GM18499 (cell line): ENCODE measurements around the gene USP47.

Experiments used
- ATAC-seq: cut with Tn5 transposase; IDR thresholded peaks from one replicate; pipeline ENCODE4 v1.9.1; 2021; ENCODE audit warnings: moderate number of reproducible peaks; ENCODE audit not compliant: insufficient read depth, unreplicated experiment

The USP47 gene

DNA sequence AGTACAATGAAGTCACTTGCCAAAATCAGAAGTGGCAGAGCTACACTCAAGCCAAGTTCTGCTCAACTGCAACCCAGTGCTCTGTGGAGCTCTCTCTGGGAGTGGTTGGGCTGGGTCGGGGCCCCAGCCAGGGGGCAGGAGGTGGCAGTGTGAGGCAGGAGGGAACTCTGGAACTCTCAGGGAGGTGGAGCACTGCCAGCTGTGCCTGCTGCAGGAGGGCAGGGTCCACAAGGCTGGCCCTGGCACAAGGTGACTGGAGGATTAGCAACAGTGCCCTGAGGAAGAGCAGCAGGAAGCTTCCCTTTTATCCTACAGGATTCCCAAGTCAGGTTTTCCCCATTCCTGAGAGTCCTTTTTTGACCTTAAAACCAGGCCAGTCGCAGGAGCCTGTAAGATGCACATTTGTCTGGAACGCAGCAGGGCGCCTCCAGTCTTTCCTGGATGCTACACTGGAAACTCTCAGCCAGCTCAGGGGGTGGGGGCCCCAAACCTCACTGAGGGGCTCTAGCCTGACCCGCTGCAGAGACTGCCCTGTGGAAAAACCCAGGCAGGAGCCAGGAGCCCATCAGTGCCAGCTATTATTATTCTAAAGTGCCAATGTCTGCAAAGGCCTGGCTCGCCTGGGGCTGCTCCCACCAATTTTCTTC, 134.8 kb downstream of the USP47 start:
- no peak for ATAC-seq

DNA sequence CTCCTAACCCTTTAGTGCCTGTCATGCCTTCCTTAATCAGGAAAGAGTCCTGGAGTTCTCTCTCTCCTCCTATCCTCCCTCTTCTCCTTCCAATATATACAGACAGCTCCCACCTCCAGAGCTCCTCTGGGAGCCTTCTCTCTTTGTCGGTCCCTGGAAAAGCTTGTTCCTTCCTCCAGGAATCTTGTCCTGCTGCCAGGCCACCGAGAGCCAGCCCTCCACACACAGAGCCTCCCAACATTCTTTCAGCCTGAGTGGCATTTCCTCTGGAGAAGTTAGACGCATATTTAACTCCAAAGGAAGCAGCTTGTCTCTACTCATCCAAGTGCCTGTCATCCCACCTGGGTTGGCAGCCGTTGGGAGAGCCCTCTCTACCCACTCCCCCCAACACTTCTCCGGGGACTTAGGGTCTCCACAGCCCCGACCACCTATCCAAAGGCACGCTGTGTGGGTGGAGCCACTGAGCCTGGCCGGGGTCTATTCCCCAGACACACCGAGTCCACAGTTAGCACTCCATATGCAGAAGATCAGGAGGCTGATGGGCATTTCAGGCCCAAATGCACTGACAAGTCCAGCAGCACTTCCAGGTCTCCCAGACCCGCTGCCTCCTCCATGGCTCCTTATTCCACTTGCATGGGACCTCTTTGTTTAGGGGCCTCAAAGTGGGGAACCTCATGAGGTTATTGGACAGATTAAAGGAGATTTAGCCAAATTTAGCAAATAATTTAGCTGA, 135.6 kb downstream of the USP47 start:
- no peak for ATAC-seq

DNA sequence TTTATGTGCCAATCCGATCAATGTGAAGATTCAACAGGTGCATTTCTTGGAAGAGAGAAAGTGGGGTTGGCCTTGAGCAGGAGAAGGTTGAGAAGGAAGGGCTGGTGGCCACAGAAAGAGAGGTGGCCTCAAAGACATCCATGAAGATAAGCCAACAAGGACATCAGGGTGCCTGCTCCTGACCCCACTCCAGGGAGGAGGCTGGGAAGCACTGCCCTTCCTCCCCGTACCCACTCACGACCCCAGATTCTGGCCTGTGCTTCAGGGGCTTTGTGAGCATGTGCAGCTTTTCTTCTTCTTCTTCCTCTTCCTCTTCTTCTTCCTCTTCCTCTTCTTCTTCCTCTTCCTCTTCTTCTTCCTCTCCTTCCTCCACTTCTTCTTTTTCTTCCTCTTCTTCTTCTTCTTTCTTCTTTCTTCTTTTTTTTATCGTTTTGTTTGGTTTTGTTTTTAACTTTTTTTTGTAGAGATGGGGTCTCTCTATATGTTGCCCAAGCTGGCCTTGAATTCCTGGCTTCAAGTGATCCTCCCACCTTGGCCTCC, 136.4 kb downstream of the USP47 start:
- ATAC-seq = no peak

DNA sequence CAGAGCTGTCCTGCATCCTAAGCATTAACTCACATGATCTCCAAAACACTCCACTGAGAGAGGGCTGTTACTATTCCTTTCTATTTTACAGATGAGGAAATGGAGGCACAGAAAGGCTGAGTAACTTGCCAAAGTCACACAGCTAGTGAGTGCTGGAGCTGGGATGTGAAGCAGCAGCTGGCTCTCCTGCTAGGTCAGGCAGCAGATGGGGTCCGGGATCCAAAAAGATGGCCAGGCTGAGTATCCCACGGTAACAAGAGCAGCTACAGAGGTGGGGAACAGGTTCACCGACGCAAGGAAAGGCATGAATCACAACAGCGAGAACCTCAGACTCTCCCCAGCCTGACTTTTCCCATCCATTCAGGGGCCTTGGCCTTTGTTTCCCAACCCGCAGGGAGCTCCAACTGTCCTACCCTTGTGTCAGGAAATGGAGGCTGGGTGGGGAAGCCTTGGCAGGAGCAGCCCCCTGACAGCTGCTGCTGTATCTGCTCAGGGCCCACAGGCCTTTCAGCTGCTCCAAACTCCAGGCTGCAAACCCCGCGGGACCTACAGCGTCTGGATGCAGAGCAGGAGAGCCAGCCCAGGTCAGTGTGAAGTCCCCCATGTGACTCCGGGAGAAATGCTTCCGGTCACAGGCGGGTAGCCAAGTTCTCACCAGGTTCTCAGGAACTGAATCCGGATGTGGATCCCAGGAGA, 137.2 kb downstream of the USP47 start:
- ATAC-seq = no peak

DNA sequence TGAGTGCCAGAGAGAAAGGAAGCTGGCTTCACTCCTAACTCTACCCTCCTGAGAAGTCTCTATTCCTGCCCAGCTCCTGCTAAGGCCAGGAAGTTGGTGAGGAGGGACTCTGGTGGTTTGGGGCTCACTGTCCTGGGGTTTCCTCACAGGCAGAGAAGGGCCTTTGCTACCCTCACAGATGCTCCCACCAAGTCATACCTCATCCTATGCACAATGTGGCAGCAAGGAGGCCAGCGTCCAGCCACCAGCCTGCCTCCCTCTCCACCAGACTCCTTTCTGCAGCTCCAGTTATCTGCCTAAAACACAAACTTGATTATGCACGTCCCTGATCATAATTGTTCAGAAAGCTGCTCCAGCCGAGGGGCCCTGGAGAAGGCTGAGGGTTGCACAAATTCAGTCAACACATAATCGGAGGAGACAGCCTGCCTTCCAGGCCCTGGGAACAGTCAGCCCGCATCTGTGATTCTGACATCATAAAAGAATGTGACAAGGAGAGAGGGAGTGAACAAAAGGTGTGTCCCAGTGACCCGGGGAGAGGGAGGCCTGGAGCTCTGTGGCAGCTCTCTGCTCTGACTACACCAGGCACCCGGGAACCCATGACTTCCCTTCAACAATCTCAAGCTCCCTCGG, 137.8 kb downstream of the USP47 start:
- ATAC-seq = no peak

DNA sequence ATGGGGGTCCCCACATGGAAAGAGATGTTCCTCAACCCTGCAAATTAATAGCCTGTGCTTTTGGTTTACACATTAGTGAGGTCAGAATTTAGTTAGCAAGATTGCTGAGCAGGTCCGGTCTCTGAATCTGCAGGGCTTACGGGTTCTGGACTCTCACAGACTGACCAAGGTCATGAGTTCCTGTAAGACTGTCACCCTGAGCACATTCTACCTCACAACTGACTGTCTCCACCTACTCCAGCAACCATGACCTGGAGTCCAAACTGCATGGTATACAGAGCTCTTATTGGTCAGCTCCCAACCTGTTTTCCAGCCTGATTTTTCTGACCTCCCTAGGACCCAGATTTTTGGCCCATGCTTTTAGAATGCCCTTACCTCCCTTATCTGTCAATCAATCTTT, 138.4 kb downstream of the USP47 start:
- no peak for ATAC-seq

DNA sequence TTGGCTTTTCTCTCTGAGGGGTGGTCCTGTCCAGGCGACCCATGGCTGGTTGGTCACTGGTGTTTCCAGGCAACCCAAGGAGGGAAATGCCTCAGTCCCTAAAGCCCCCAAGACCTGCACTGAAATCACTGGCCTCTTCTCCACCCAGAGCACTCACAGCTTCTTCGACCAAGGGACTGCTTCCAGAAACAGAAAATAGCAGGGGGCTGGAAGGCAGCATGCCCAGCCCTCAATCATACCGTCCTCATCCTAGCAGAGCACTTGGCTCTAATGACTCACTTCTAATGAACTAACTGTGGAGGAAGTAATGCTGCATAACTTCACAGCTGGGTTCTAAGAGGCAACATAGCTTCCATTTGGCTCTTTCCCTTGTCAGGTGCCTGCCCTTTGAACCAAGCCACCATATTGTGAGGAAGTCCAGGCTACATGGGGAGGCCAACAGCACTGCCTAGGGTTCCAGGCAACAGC, 139.1 kb downstream of the USP47 start:
- no peak for ATAC-seq

DNA sequence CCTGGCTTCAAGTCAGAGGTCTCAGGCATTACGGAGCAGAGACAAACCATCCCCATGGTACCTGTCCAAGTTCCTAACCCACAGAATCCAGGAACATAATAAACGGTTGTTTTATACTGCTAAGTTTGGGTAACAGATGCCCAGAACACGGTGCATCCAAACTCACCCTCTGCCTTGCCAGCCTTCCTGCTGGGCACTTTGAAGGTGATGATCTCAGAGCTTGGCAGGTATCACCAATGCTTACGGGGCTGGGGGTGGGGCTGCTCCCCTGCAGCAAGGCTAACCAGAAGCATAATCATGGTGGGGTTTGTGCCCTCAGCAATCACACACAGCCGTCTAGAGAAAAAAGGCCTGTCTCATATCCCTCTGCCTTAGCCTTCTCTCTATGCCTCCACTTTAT, 139.6 kb downstream of the USP47 start:
- no peak for ATAC-seq

DNA sequence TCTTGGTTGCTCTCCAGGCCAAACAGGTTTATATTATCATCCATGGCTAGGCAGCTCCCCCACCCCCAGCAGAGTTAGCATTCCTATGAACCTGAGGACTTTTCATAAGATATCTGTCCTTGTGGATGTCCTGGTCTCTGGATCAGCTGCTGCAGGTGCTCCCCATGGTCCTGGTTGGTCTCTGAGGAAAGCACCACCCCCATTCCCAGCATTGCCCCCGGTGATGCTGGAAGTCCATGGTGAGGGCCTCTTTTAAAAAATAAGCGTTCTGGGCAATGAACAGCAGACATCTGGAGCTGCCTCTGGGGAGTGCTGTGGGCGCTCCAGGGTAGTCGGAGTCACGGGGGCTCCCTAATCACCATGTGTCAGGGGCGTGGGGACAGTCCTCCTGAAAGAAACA, 140.1 kb downstream of the USP47 start:
- no peak for ATAC-seq

DNA sequence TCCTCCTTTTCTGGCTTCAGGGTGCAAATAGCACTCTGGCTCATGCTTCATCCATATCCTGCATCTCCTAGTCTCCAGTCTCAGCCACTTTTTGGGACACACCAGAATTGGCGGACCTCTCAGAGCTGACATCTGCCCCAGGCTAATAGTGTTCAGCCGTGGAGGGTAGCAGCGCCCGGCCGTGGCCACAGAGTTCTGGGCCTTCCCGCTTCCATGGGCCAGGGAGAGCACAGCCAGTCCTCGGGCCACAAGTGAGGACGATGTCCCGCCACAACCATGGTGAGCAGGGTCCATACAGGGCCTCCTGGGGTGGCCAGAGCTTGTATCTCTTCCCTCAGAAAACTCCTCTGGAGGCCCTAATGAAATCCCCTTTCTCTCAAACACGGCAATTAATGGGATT, 140.7 kb downstream of the USP47 start:
- no peak for ATAC-seq

DNA sequence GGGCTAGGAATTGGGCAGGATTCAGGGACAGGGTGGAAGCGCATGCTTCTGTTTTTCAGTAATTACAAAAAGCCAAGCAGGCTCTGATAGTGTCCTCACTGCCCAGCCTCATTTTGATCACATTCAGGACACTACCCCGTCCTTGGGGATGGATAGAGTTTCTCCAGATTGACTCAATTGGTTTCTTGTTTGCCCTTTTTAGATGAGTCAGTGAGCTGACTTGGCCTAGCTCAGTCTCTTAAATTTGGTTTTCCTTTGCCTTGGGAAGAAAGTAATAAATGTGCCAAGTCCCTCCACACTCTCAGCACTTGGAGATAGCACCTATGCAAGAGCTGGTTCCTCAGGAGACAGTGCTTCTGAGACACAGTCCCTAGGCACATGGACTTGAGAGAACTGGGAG, 141.2 kb downstream of the USP47 start:
- ATAC-seq = no peak

DNA sequence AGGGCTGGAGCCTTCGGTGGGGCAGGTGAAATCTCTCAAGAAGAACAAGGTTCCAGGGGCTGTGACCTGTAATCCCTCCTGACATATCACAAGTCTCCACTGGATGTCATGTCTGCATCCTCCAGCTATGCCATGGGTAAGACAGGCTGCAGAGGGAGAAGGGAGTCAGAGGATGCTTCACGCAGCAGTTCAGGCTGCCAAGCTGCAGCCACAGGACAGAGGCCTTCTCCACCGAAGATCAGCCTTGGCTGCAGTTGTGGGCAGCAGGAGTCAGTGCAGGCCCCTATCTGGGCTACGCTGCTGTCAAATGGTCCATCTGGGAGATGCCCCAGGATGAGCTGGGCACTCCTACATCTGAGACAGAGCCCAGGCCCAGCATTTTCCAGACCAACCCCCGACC, 141.7 kb downstream of the USP47 start:
- no peak for ATAC-seq

DNA sequence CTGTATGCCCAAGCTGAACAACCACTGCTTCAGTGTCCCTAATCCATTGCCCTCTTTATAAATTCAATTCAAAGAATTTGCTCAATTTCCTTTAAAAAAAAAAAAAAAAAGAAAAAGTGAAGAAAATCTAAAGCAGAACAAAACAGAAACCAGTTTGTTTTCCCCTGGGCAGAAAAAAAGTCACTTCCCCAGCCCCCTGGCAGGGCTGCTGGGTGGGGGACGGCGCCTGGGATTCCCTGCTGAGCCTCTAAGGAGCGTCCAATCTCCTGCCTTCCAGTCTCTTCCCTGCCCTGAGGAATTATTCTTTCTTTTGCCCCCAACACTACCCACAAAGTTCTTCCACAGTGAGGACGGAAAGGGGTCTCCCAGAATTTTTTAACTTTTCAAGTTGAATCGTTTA, 142.8 kb downstream of the USP47 start:
- no peak for ATAC-seq

DNA sequence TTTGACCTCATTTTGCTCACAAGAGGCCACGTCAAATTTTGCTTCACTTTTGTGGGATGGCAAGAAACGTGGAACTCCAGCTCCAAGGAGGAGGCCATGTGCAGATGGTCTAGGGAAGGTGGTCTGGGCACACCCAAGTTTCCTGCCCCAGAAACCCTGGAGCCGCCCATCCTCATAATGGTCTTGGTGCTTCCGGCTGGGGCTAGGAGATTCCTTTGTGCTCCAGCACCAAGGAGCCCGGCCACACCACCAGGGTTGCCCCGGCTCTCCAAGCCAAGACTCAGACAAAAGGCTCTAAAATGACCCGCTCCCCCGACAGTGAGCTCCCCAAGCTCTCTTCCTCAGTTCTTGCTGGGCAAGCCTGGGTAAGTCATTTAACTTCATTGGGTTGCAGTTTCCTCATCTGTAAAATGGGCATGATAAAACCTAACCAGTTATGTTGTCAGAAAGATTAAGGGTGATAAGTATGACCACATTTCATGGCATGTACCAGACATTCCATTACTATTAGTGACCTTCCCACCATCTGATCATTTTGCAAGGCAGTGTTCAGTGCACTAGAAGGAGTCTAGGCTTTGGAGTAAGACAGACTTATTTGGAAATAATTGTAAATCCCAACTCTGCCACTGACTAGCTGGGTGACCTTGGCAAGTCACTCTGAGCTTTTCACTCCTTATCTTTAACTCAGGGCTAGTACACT, 143.4 kb downstream of the USP47 start:
- no peak for ATAC-seq

DNA sequence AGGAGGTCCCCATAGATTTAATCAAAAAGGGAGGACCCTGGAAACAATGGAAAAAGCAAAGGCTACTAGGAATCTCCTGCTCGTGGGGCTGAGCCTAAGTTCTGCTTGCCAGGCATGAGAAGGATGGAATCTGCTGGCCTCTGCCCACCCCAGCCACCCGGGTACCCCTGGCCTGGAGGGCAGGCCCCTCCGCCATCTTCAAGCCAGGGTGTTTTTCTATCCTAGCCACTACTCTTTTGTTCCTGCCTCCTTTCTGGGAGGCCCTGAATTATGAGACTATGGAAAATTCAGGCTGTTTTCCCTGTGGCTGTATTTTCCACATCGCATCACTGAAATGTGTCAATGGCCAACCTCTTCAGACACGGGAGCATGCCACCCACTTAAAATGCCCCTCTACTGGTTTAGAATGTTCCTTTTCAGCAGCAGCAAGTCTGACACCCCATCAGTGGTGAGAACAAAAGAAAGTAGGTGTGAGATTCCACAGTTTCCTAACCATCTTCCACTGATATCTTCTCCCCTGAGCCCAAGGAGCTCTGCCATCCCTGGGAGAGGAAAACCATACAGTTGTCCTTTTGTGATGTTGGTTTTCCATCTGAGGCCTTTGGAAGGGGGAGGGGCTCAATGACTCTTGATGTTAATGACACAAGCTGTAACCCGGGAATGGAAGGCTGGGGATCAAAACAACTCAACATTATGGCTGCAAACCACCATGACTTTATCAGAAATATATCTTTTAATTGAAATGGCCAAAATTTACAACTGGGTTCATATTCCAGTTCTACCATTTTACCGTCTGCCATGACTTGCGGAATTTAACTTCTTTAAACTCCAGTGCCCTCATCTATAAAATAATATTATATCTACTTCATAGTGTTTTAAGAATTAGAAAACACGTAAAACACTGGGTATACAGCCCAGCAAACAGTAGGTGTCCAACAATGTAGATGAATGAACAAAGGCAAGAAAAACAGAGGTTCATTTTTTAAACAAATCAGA, 144.5 kb downstream of the USP47 start:
- ATAC-seq = no peak

DNA sequence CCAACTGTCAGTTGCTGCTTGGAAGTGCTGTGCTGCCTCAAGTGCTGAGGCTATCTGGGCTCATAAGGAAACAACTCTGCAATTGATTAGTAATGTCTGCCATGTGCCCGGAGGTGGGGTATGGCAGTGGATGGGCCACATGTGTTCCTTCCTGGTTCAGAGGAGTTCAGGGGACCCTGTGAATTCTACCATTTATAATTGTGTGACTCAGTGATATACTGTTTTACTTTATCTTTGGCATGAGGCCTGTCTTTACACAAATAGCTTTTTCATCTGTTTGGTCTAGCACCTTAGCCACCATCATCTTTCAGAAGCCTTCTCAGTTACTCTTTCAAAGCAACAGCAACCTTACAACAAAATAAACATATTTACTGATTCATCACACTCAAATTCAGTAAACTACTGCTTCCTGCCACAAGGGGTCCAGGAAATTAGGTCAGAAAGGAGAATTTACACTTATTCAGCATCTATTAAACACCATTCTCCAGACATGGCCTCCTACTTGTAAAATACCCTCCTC, 145.8 kb downstream of the USP47 start:
- no peak for ATAC-seq

DNA sequence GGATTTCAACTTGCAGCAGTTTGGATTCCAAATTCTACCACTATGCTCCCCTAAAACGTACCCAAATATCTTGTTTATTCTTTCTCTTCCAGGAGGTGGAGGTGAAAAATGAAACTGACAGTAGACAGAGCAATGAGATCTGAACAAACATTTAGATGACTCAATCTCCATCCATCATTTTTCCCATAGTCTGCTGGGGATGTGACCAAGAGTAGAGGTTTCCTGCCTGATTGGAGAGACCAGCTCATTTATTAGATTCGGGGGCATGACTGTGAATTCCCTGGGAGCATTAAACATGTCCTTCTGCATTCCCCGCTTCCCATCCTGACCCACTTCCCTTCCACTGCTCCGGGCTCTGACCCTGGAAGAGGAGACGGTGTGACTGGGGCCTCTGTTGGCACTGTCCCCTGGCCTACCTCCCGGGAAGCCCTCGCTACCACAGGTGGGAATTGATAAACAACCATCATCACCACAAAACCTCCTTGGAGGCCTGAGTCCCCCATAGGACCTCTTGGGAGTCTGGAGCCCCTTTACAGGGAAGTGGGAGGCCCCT, 146.4 kb downstream of the USP47 start:
- no peak for ATAC-seq

DNA sequence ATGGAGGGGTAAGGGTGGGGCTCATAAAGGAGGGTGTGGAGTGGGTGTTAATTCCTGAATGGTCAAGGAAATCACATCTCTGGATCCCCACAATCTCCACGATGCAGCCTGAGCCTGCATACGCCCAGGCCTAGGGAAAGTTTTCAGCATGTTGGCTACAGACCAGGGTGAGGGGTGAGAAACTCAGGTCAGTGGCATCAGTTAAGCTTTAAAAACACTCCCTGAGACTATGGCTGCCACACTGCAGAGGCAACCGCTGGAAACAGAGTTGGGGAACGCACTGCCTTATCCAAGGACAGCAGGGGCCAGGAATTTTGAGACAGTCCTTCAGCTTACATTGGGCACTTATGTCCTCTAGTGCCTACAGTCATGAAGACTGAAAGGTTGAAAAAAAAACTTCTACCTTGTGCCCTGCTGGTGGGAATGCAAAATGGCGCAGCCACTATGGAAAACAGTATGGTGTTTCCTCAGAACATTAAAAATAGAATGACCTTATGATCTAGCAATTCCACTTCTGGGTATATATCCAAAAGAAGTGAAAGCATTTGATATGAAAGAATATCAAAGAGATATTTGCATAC, 147.0 kb downstream of the USP47 start:
- no peak for ATAC-seq
